ENCODE data around the gene WDR64. TPM values are rescaled to one million over a fixed set of nuclear protein-coding genes. Genes with fewer than 3 reads are reported as not detected.

Gene WDR64
- polyA plus RNA-seq, 1 donor from 2014 or later: 0.21 TPM

DNA sequence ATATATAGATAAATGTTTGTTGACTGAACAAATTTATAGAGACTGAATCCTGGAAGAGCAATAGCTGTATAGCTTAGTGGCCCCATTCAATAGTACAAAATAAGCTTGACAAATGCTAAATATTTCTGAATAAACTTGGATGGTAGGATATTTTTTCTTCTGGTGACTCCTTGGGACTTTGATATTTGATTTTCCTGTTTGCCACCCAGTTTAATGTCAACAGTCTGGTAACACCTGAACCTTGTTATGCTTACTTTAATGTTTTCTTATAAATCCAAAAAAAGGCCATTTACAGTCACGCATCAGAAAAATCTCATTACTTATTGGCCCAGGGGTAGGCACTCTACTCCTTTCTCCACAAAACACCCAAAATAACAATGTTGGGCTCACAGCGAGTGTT, 30.8 kb downstream of the WDR64 start:
- Histone ChIP-seq H3K79me2 (replicated peaks; ENCODE audit: insufficient read depth, low read length) (no peaks in the 10 kb centered on the region), H3F3A (ENCODE audit: insufficient read depth, low read length, poor library complexity, severe bottlenecking) (no peaks in the 10 kb centered on the region)
- TF ChIP-seq MXI1 (conservative IDR thresholded peaks at IDR 0.05; ENCODE audit: poor library complexity, severe bottlenecking): no peak
- TF ChIP-seq, protein P1, sequence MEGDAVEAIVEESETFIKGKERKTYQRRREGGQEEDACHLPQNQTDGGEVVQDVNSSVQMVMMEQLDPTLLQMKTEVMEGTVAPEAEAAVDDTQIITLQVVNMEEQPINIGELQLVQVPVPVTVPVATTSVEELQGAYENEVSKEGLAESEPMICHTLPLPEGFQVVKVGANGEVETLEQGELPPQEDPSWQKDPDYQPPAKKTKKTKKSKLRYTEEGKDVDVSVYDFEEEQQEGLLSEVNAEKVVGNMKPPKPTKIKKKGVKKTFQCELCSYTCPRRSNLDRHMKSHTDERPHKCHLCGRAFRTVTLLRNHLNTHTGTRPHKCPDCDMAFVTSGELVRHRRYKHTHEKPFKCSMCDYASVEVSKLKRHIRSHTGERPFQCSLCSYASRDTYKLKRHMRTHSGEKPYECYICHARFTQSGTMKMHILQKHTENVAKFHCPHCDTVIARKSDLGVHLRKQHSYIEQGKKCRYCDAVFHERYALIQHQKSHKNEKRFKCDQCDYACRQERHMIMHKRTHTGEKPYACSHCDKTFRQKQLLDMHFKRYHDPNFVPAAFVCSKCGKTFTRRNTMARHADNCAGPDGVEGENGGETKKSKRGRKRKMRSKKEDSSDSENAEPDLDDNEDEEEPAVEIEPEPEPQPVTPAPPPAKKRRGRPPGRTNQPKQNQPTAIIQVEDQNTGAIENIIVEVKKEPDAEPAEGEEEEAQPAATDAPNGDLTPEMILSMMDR (IDR thresholded peaks at IDR 0.05; ENCODE audit: poor library complexity, severe bottlenecking): no peak
- no peak for TF ChIP-seq TAF1 (IDR thresholded peaks at IDR 0.05; ENCODE audit: low read depth)
- no peak for TF ChIP-seq EZH2 (IDR thresholded peaks at IDR 0.05; ENCODE audit: borderline replicate concordance, insufficient read depth, low read length, poor library complexity, severe bottlenecking)
- no peak for TF ChIP-seq POLR2AphosphoS5 (IDR thresholded peaks at IDR 0.05)
- TF ChIP-seq, protein P2, sequence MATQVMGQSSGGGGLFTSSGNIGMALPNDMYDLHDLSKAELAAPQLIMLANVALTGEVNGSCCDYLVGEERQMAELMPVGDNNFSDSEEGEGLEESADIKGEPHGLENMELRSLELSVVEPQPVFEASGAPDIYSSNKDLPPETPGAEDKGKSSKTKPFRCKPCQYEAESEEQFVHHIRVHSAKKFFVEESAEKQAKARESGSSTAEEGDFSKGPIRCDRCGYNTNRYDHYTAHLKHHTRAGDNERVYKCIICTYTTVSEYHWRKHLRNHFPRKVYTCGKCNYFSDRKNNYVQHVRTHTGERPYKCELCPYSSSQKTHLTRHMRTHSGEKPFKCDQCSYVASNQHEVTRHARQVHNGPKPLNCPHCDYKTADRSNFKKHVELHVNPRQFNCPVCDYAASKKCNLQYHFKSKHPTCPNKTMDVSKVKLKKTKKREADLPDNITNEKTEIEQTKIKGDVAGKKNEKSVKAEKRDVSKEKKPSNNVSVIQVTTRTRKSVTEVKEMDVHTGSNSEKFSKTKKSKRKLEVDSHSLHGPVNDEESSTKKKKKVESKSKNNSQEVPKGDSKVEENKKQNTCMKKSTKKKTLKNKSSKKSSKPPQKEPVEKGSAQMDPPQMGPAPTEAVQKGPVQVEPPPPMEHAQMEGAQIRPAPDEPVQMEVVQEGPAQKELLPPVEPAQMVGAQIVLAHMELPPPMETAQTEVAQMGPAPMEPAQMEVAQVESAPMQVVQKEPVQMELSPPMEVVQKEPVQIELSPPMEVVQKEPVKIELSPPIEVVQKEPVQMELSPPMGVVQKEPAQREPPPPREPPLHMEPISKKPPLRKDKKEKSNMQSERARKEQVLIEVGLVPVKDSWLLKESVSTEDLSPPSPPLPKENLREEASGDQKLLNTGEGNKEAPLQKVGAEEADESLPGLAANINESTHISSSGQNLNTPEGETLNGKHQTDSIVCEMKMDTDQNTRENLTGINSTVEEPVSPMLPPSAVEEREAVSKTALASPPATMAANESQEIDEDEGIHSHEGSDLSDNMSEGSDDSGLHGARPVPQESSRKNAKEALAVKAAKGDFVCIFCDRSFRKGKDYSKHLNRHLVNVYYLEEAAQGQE (IDR thresholded peaks at IDR 0.05; ENCODE audit: borderline replicate concordance): no peak
- no peak for TF ChIP-seq RAD21 (conservative IDR thresholded peaks at IDR 0.05)
- TF ChIP-seq SMC3 (conservative IDR thresholded peaks at IDR 0.05; ENCODE audit: poor library complexity): no peak
- no peak for TF ChIP-seq EP300 (conservative IDR thresholded peaks at IDR 0.05; ENCODE audit: poor library complexity, severe bottlenecking)

DNA sequence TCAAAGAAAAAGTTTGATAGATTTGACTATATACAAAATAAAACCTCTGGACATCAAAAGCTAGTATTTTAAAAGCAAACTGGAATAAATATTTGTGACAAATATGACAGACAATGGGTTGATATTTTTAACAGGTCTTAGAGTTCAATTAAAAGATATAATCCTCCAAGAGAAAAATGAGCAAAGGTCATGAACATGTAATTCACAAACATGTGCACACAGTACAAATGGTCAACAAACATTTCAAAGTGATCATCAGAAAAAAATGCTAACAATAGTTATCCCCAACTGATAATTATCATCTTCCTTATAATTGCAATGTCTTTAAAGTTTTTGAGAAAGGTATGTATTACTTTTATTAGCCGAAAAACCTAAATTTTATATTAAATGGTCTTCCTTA, 32.0 kb downstream of the WDR64 start:
- TF ChIP-seq, protein P1 (IDR thresholded peaks at IDR 0.05; ENCODE audit: poor library complexity, severe bottlenecking): no peak
- TF ChIP-seq RAD21 (conservative IDR thresholded peaks at IDR 0.05) (no peak), SMC3 (conservative IDR thresholded peaks at IDR 0.05; ENCODE audit: poor library complexity) (no peak), POLR2AphosphoS5 (IDR thresholded peaks at IDR 0.05) (no peak), TAF1 (IDR thresholded peaks at IDR 0.05; ENCODE audit: low read depth) (no peak), EZH2 (IDR thresholded peaks at IDR 0.05; ENCODE audit: borderline replicate concordance, insufficient read depth, low read length, poor library complexity, severe bottlenecking) (no peak), EP300 (conservative IDR thresholded peaks at IDR 0.05; ENCODE audit: poor library complexity, severe bottlenecking) (no peak), MXI1 (conservative IDR thresholded peaks at IDR 0.05; ENCODE audit: poor library complexity, severe bottlenecking) (no peak)
- TF ChIP-seq, protein P2 (IDR thresholded peaks at IDR 0.05; ENCODE audit: borderline replicate concordance): no peak
- no peak overlapping the region for H3K9ac ChIP-seq (ENCODE audit: low read length)
- H3K9me3 ChIP-seq (ENCODE audit: low read length): no peaks in the 10 kb centered on the region

More for the DNA sequence above, 30.8 kb downstream of the WDR64 start:
- Histone ChIP-seq H3K9me3 (ENCODE audit: low read length) (no peaks in the 10 kb centered on the region), H3K4me3 (ENCODE audit: low read length) (no peak overlapping the region), H3K27ac (ENCODE audit: low read length) (no peak overlapping the region), H3K4me2 (ENCODE audit: low read length) (no peak overlapping the region), H3K9ac (ENCODE audit: low read length) (no peak overlapping the region), H2AFZ (ENCODE audit: low read depth, low read length) (no peak overlapping the region), H3K9me2 (ENCODE audit: insufficient read depth, low read length) (no peaks in the 10 kb centered on the region), H4K20me1 (ENCODE audit: insufficient read depth) (no peaks in the 10 kb centered on the region), H3K36me3 (ENCODE audit: insufficient read depth, low read length) (no peaks in the 10 kb centered on the region), H3K27me3 (ENCODE audit: insufficient read depth, low read depth, low read length) (no peaks in the 10 kb centered on the region)

More for the DNA sequence above, 32.0 kb downstream of the WDR64 start:
- Histone ChIP-seq H3K4me2 (ENCODE audit: low read length) (no peak overlapping the region), H3K9me2 (ENCODE audit: insufficient read depth, low read length) (no peaks in the 10 kb centered on the region), H3F3A (ENCODE audit: insufficient read depth, low read length, poor library complexity, severe bottlenecking) (no peaks in the 10 kb centered on the region), H2AFZ (ENCODE audit: low read depth, low read length) (no peak overlapping the region), H4K20me1 (ENCODE audit: insufficient read depth) (no peaks in the 10 kb centered on the region), H3K79me2 (replicated peaks; ENCODE audit: insufficient read depth, low read length) (no peaks in the 10 kb centered on the region), H3K27ac (ENCODE audit: low read length) (no peak overlapping the region), H3K36me3 (ENCODE audit: insufficient read depth, low read length) (no peaks in the 10 kb centered on the region), H3K27me3 (ENCODE audit: insufficient read depth, low read depth, low read length) (no peaks in the 10 kb centered on the region), H3K4me3 (ENCODE audit: low read length) (no peak overlapping the region)

Data from neural cell (in vitro differentiated cells).